GM19468 (cell line): Measurements from ENCODE around the gene ZNF100.
"Not testable (repeated sequence)": the region's sequence is repeated elsewhere in the genome, so short reads cannot be mapped to it uniquely, and the experiment has no call there.

Source experiments
- ATAC-seq: cut with Tn5 transposase; IDR thresholded peaks from one replicate; pipeline ENCODE4 v1.9.1; 2021; ENCODE audit warnings: mild to moderate bottlenecking, moderate library complexity, moderate number of reproducible peaks; ENCODE audit not compliant: unreplicated experiment; ENCODE audit errors: extremely low read depth

Gene ZNF100

DNA sequence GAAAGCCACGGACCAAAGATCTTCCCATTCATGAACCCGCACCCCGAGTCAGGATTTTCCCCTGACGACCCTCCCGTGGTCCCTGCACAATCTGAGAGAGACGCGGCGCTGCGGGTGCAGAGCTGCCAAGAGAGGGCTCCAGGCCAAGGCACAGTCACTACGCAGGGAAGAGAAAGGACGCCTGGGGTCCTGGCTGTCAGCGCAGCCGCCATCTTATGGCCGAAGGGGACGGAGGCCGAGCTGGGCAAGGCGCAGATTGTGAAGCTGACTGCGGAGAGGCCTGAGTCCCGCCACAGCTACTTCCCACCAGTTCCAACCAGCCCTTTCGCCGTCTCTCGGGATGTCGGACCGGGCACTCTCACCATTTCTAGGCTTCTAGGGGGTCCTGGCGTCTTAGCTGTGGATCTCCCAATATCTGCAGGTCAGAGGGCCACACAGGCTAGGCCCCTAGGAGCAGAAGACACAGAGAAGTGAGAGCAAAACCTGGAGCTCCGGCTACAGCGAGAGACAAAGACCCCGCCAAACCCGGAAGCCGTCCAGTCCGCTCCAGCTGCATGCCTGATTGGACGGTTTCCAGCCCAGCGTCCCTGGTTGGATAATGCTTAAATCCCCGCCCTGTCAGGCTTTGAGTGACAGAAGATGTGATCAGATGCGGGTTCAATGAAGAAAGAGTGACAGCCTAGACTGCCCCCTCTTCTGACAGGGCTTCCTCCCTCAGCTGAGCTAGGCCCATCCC is at the start of gene ZNF100:
Gene ZNF100, minus strand, starts transcription at position 515 of the 736 bp plus-strand sequence. Its CDS starts 150 bp downstream, at position 365.
- peak; percentile 76 for ATAC-seq

DNA sequence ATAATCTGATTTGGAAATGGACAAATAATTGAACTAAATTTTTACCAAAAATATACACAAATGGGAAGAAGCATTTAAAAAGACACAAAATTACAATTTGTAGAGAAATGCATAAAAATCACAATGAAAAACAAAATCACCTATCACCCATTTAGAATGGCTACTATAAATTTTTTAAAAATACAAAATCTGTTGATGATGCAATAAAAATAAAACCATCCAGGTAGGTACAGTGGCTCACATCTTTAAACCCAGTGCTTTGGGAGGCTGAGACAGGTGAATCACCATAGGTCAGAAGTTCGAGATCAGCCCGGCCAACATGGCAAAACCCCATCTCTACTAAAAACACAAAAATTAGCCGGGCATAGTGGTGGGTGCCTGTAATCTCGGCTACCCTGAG is 45.1 kb upstream of the ZNF100 start:
- ATAC-seq, result no peak

DNA sequence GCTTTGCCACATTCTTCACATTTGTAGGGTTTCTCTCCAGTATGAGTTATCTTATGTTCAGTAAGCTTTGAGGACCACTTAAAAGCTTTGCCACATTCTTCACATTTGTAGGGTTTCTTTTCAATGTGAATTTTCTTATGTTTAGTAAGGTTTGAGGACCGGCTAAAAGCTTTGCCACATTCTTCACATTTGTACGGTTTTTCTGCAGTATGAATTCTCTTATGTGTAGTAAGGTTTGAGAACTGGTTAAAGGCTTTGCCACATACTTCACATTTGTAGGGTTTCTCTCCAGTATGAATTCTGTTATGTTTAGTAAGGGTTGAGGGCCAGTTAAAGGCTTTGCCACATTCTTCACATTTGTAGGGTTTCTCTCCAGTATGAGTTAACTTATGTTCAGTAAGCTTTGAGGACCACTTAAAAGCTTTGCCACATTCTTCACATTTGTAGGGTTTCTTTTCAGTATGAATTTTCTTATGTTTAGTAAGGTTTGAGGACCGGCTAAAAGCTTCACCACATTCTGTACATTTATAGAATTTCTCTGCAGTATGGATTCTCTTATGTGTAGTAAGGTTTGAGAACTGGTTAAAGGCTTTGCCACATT is 41.1 kb upstream of the ZNF100 start:
- ATAC-seq, result not testable (repeated sequence)

DNA sequence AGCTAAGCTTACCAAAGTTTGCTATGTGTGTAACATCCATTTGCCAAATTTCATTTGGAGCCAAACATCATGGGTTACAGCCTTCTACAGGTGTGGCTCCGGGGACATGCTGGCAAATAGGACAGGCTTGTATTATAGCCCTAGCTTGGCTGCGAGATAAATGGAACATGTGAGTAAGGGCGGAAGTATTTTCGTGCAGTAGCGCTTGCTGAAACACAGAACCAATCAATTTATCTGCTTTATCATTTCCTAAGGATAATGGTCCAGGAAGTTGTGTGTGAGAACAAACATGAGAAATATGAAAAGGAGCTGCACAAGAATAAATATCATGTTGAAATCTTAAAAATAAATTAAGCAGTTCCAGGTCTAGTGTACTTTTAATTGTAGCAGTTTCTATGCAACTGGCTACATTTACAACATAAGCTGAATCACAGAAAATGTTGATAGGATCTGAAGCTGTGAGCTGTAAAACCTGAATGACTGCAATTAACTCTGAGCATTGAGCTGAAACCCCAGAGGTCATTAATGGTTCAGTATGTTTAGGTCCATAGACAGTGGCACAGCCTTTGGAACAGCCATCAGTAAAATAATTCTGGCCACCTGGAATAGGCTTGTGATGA is 22.2 kb upstream of the ZNF100 start:
- no peak for ATAC-seq

DNA sequence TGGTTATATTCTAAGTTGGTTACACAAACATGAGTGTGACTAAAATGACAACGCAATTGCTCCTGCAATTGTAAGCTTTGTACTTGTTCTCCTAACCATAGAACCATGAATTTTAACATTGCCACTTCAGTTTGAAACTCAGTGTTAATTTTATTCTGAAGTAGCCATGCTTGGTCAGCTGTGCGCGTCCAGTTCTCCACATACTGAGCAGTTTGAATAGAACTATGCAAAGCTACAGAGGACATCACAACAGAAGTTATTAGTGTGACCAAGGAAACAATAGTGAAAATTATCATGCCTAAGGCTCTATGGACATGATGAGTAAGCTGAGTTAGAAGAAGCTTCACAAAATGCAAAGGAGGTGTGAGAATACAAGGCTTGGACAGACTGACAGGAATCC is 19.6 kb upstream of the ZNF100 start:
- ATAC-seq, result no peak

DNA sequence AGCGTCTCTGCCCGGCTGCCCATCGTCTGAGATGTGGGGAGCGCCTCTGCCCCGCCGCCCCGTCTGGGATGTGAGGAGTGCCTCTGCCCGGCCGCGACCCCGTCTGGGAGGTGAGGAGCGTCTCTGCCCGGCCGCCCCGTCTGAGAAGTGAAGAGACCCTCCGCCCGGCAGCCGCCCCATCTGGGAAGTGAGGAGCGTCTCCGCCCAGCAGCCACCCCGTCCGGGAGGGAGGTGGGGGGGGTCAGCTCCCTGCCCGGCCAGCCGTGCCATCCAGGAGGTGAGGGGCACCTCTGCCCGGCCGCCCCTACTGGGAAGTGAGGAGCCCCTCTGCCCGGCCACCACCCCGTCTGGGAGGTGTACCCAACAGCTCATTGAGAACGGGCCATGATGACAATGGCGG is 8.4 kb upstream of the ZNF100 start:
- ATAC-seq, result not testable (repeated sequence)

DNA sequence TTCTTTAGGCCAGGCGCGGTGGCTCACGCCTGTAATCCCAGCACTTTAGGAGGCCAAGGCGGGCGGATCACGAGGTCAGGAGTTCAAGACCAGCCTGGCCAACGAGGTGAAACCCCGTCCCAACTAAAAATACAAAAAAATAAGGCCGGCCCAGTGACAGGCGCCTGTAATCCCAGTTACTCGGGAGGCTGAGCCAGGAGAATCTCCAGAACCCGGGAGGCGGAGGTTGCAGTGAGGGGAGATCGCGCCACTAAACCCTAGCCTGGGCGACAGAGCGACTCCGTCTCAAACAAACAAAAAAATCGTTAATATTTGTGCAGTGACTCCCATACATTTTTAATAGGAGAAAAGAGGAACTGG is 694 bp downstream of the ZNF100 start:
- not testable (repeated sequence) for ATAC-seq

DNA sequence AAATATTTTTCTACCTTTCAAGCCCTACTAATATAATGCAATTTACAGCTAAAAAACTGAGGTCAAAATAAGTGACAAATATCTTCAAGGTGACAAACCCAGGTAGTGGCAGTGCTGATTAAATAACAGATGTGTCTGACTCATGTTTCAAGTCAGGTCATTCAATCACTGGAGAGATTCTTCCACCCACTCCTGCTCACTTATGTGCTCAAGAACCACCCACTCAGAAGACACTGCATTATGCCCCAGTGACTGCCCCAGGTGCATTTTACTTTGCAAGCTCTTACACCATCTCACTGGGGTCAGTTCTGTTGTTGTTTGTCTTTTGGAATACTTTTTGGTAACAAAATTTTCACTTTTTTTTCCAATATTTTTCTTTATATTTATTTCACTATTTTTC is 2.2 kb downstream of the ZNF100 start:
- no peak for ATAC-seq

DNA sequence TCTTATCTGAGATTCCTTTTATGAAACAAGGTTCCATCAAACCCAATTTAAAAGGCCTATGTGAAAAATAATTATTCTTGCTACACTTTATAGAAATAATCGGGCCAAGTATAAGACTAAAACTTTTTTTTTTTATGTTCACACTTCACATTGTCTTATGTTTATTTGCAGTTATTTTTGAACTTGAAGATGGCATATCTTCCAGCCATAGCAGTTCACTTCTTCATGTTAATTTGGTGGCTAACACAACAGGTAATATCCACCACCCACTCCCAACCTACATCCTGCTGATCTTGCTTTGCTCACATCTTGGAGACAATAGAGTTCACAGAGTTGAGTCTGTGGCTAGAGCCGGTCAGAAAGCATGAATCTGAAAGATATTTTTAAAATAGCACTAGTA is 5.8 kb downstream of the ZNF100 start:
- ATAC-seq, result not testable (repeated sequence)

DNA sequence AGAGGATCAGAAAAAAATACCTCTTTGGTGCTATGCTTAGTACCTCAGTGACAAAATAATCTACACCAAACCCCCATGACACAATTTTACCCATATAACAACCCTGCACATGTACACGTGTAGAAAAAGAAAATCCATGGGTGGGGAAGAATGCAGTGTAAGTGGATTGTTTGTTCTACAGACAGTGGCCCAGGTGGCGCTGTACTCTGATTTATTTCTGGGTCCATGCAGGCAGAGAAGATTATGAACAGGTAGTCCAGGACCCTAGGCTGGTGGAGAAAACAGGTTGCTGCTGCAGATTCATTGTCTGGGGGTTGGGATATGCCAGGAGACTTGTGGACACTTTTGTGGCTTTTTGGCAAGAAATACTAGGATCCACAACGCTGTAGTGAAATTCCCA is 9.1 kb downstream of the ZNF100 start:
- ATAC-seq, result no peak

DNA sequence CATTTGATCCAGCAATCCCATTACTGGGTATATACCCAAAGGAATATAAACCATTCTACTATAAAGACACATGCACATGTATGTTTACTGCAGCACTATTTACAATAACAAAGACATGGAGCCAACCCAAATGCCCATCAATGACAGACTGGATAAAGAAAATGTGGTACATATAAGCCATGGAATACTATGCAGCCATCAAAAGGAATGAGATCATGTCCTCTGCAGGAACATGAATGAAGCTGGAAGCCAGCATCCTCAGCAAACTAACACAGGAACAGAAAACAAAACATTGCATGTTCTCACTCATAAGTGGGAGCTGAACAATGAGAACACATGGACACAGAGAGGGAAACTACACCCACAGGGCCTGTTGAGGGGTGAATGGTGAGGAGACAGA is 11.8 kb downstream of the ZNF100 start:
- ATAC-seq, result not testable (repeated sequence)

DNA sequence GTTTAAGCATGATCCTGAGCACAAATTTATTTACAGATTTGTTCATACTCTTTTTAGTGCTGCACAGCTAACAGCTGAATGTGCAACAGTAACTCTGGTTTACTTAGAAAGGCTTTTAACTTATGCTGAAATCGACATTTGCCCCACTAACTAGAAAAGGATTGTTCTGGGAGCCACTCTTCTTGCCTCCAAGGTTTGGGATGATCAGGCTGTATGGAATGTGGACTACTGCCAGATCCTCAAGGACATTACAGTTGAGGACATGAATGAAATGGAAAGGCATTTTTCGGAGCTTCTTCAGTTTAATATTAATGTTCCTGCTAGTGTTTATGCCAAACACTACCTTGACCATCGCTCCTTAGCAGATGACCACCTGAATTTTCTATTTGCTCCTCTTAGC is 16.0 kb downstream of the ZNF100 start:
- ATAC-seq, result no peak

DNA sequence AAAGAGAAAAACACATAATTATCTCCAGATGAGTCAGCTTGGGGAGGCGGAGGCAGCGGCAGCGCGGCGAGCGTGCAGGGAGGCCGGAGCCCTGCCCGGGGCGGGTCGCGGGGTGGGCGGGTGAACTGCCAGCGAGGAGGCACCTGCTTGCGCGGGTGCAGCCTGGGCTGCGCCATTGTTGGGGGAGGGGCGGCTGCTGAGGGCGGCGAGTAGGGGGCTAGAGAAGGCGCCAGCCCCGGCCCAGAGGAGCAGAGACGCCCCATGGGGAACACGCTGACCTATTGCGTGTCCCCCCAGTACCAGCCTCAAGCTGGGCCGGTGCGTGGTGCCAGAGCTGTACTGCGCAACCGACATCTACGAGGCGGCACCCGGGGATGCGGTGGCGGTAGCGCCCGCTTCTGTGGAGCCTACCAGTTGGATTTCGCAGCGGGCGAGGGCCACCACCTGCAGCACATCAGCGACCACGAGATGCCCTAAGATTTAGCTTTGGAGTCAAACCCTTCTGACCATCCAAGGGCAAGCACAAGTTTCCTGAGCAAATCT is 16.7 kb downstream of the ZNF100 start:
- ATAC-seq, result no peak

DNA sequence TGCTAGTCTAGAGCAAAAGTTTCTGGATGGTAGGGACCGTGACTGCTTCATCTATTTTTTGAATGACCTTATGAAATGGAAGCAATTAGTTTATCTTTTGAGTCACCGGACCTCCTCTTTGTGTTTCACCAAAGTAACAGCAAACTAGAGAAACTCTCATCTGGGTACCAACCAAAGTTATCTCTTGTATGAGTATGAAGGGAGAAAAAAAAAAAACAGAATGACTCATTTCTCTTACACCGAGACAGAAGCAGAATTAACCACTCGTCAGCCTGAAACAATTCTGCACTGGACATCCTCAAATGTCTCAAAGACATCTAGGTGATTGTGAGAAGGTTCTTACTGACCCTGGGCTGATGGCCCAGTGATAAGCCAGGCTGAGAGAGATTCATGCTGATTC is 18.3 kb downstream of the ZNF100 start:
- no peak for ATAC-seq

DNA sequence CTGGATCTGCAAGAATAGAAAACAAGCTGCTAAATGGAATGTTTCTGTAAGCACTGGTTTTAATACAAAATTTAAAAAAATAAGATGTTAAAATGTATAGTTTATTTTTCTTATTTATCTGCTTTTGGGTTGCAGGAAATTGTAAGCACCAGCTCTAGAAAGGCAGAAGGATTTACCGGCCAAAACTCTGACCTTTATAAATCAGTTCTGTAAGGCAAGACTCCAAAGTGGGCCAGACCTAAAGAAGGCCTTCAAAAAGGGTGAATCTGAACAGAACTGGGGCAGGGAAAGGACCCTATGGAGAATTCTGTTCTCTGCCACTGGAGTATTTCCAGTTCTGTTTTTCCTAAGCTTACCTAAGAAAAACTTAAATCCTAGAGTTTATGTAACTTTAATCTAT is 19.3 kb downstream of the ZNF100 start:
- ATAC-seq, result no peak

DNA sequence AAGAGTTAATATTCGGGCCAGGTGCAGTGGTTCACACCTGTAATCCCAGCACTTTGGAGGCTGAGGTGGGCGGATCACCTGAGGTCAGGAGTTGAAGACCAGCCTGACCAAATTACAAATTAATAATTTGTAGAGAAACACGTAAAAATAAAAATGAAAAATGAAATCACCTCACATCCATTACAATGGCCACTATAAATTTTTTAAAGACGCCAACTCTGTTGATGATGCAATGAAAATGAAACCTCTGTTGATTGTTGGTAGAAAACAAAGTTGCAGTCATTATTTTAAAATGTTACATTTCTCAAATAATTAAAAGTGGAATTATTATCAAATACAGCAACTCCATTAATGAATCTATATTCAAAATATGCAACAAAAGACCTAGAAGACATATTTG is 26.8 kb downstream of the ZNF100 start:
- ATAC-seq, result no peak

DNA sequence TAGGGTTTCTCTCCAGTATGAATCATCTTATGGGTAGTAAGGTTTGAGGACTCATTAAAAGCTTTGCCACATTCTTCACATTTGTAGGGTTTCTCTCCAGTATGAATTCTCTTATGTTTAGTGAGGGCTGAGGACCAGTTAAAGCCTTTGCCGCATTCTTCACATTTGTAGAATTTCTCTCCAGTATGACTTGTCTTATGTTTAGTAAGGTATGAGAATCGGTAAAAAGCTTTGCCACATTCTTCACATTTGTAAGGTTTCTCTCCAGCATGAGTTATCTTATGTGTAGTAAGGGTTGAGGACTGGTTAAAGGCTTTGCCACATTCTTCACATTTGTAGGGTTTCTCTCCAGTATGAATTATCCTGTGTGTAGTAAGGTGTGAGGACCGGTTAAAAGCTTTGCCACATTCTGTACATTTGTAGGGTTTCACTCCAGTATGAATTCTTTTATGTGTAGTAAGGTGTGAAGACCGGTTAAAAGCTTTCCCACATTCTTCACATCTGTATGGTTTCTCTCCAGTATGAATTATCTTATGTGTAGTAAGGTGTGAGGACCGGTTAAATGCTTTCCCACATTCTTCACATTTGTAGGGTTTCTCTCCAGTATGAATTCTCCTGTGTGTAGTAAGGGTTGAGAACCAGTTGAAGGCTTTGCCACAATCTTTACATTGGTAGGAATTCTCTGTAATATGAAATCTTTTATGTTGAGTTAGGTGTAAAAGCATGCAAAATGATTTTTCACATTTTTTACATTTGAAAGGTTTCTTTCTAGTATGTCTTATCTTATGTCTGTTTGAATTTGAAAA is 40.2 kb downstream of the ZNF100 start:
- ATAC-seq, result not testable (repeated sequence)

DNA sequence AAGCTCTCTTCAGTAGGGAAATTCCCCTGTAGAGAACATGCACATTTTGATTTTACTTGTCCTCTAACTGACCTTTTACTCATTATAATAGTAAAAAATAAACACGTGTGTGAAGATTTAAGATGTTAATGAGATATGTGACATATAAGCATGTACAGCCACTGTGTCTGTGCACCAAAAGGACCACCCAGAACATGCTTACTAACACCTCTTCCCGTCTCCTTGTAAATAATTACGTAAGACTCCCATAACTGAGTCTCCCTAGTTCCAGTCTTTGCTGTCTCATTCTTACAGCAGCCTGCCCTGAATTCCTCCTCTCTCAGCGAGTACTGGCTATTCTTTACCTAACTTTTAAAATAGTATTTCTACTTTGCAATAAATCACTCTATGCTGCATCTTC is 53.6 kb downstream of the ZNF100 start:
- no peak for ATAC-seq

DNA sequence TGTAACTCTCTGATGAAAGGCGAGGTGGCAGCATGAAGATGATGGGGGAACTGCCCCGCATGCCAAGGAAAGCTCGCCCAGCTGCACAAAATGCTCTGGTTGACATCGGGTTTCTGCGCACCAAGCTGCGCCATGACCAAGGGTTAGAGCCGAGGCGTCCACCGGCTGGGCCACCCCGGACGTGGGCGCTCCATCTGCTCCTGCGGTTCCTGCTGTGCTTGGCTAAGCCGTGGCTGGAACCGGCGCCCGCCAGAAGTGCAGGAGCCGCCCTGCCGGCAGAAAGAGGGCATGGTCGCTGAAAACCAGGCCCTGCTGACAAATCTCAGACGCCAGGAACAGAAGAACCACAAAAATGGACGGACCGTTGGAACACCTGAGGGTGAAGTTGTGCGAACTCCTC is 57.9 kb downstream of the ZNF100 start:
- ATAC-seq, result no peak

DNA sequence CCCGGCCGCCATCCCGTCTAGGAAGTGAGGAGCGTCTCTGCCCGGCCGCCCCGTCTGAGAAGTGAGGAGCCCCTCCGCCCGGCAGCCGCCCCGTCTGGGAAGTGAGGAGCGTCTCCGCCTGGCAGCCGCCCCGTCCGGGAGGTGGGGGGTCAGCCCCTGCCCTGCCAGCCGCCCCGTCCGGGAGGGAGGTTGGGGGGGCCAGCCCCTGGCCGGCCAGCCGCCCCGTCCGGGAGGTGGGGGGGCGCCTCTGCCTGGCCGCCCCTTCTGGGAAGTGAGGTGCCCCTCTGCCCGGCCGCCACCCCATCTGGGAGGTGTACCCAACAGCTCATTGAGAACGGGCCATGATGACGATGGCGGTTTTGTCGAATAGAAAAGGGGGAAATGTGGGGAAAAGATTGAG is 59.5 kb downstream of the ZNF100 start:
- ATAC-seq, result not testable (repeated sequence)

DNA sequence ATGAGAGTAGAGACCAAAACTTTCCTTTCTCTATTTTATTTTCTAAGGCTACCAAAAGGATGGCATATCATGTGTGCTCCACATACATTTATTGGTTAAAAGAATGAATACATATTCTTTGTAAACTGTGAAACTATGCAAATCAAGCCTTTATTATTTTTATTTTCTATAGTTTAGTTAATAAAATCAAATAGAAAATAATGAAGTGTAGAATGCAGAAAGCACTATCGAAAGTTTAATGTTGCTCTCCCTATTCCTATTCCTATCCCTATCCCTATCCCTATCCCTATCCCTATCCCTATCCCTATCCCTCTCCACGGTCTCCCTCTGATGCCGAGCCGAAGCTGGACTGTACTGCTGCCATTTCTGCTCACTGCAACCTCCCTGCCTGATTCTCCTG is 60.3 kb downstream of the ZNF100 start:
- ATAC-seq, result no peak
